ENCODE results near the gene HOXA11. TPM values are rescaled to one million over a fixed set of nuclear protein-coding genes. Genes with fewer than 3 reads are reported as not detected.

HOXA11 gene
- total RNA-seq, 1 donor from 2014 or later = not detected

- ATAC-seq (no peak), DNase-seq (no peak)
- intact Hi-C loops (cut with micrococcal nuclease) = no loop called here
Measured at GRCh38 chr7:27197137-27198042, 12.4 kb upstream of the HOXA11 start.

GRCh38 chr7:27196287-27196767 lies 11.3 kb upstream of the HOXA11 start:
- peak; percentile 91 for DNase-seq
- intact Hi-C loops (cut with micrococcal nuclease) = no loop called here

GRCh38 chr7:27194686-27195379 lies 9.8 kb upstream of the HOXA11 start:
- intact Hi-C loops (cut with micrococcal nuclease) = no loop called here
- ATAC-seq (no peak), DNase-seq (no peak)

More at GRCh38 chr7:27196287-27196767, 11.3 kb upstream of the HOXA11 start:
- ATAC-seq = peak; percentile 52

GRCh38 chr7:27194002-27194352 lies 8.9 kb upstream of the HOXA11 start:
- ATAC-seq = no peak
- intact Hi-C loops (cut with micrococcal nuclease) = no loop called here
- DNase-seq = no peak

- intact Hi-C loops (cut with micrococcal nuclease) = no loop called here
- no peak for ATAC-seq
- no peak for DNase-seq
Measured at GRCh38 chr7:27193335-27194001, 8.4 kb upstream of the HOXA11 start.

- peak; percentile 47 for DNase-seq
- no peak for ATAC-seq
- intact Hi-C loops (cut with micrococcal nuclease) = no loop called here
Measured at GRCh38 chr7:27192546-27193334, 7.7 kb upstream of the HOXA11 start.

- intact Hi-C loops (cut with micrococcal nuclease) = no loop called here
- ATAC-seq = no peak
- DNase-seq = no peak
Measured at GRCh38 chr7:27191833-27192545, 7.0 kb upstream of the HOXA11 start.

- no peak for ATAC-seq
- intact Hi-C loops (cut with micrococcal nuclease) = no loop called here
- DNase-seq = no peak
Measured at GRCh38 chr7:27191161-27191731, 6.2 kb upstream of the HOXA11 start.

- no peak for DNase-seq
- intact Hi-C loops (cut with micrococcal nuclease) = no loop called here
Measured at GRCh38 chr7:27189997-27190748, 5.1 kb upstream of the HOXA11 start.

GRCh38 chr7:27189295-27189996 lies 4.4 kb upstream of the HOXA11 start:
- no peak for DNase-seq
- intact Hi-C loops (cut with micrococcal nuclease) = no loop called here
- ATAC-seq = no peak

More at GRCh38 chr7:27189997-27190748, 5.1 kb upstream of the HOXA11 start:
- no peak for ATAC-seq

- ATAC-seq (peak; percentile 23), DNase-seq (no peak)
- intact Hi-C loops (cut with micrococcal nuclease) = no loop called here
Measured at GRCh38 chr7:27188386-27189294, 3.6 kb upstream of the HOXA11 start.

GRCh38 chr7:27187475-27188385 lies 2.7 kb upstream of the HOXA11 start:
- DNase-seq (no peak), ATAC-seq (no peak)
- intact Hi-C loops (cut with micrococcal nuclease) = no loop called here

- ATAC-seq (no peak), DNase-seq (no peak)
- intact Hi-C loops (cut with micrococcal nuclease) = no loop called here
Measured at GRCh38 chr7:27186668-27187474, 1.8 kb upstream of the HOXA11 start.

Measured in left ventricle myocardium superior (tissue), 1 donor.